DMS153 (cell line): ENCODE results near the gene CRIM1.

Experiments
- DNase-seq: peaks from one replicate; lab custom pipeline; 2025; lab: John Stamatoyannopoulos, UW

The CRIM1 gene

GRCh38 chr2:36371928-36372391 lies 16.4 kb downstream of the CRIM1 start:
- DNase-seq, result no peak

- DNase-seq, result peak; percentile 87
These were observed 17.8 kb downstream of the CRIM1 start for GRCh38 chr2:36373149-36373926.

GRCh38 chr2:36374585-36374984 lies 19.0 kb downstream of the CRIM1 start:
- no peak for DNase-seq

GRCh38 chr2:36376319-36376765 lies 20.8 kb downstream of the CRIM1 start:
- DNase-seq, result peak; percentile 79

- DNase-seq, result no peak
These were observed 21.6 kb downstream of the CRIM1 start for GRCh38 chr2:36376992-36377738.

- no peak for DNase-seq
These were observed 24.3 kb downstream of the CRIM1 start for GRCh38 chr2:36379710-36380448.

- DNase-seq, result no peak
These were observed 25.3 kb downstream of the CRIM1 start for GRCh38 chr2:36380624-36381481.

GRCh38 chr2:36381993-36382392 lies 26.4 kb downstream of the CRIM1 start:
- no peak for DNase-seq

GRCh38 chr2:36382472-36382871 lies 26.9 kb downstream of the CRIM1 start:
- no peak for DNase-seq

- no peak for DNase-seq
These were observed 28.1 kb downstream of the CRIM1 start for GRCh38 chr2:36383726-36384125.

- DNase-seq, result no peak
These were observed 28.9 kb downstream of the CRIM1 start for GRCh38 chr2:36384454-36384853.

- no peak for DNase-seq
These were observed 30.0 kb downstream of the CRIM1 start for GRCh38 chr2:36385603-36386002.

- no peak for DNase-seq
These were observed 31.8 kb downstream of the CRIM1 start for GRCh38 chr2:36387258-36387916.

- DNase-seq, result no peak
These were observed 32.9 kb downstream of the CRIM1 start for GRCh38 chr2:36388472-36388871.

- no peak for DNase-seq
These were observed 33.5 kb downstream of the CRIM1 start for GRCh38 chr2:36389091-36389564.

GRCh38 chr2:36389577-36389976 lies 34.0 kb downstream of the CRIM1 start:
- no peak for DNase-seq

- DNase-seq, result no peak
These were observed 37.1 kb downstream of the CRIM1 start for GRCh38 chr2:36392571-36393255.

GRCh38 chr2:36393738-36394256 lies 38.2 kb downstream of the CRIM1 start:
- no peak for DNase-seq

GRCh38 chr2:36394804-36395203 lies 39.2 kb downstream of the CRIM1 start:
- no peak for DNase-seq

- no peak for DNase-seq
These were observed 40.3 kb downstream of the CRIM1 start for GRCh38 chr2:36395866-36396265.
